ENCODE measurements around the gene MARVELD1.

The MARVELD1 gene

DNA sequence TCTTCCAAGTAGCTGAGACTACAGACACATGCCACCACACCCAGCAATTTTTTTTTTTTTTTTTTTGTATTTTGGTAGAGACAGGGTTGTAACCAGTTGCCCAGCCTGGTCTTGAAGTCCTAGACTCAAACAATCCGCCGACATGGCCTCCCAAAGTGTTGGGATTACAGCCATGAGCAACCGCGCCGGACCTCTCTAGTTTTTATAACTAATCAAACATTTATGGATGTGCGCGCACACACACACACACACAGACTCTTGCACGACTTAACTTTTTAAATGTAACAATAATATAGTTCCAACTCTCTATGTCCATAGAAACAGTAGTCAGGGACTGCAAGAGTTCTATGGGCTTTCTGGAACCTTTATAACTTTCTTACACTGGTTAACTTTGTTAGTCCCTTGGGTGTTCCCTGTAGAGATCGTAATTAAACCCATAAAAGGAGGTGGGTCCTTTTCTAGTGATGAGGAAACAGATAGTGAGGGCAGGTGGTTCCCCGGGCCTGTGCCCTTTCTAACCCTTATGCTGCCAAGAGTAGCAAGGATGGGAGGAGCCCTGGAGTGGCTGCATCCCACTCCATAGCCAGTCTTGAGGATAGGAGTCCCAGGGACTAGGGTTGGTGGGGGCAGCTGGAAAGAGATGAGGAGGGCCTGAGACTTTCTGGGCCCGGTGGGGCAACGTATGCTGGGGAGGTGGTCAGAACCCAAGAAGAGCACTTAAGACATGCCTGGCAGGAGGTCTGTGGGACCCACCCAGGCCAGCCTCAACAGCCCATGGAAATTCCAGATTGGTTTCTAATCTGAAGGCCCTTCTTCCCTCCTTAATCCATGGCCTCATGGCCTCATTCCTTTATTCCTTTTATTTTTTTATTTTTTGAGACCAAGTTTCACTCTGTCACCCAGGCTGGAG is 8.6 kb downstream of the MARVELD1 start:
- DNase-seq (ENCODE audit: low read depth) = no peak

GRCh38 chr10:97723001-97723400 is 9.5 kb downstream of the MARVELD1 start:
- no peak for DNase-seq (ENCODE audit: low read depth)

GRCh38 chr10:97724341-97724941 is 10.9 kb downstream of the MARVELD1 start:
- no peak for DNase-seq (ENCODE audit: low read depth)

DNA sequence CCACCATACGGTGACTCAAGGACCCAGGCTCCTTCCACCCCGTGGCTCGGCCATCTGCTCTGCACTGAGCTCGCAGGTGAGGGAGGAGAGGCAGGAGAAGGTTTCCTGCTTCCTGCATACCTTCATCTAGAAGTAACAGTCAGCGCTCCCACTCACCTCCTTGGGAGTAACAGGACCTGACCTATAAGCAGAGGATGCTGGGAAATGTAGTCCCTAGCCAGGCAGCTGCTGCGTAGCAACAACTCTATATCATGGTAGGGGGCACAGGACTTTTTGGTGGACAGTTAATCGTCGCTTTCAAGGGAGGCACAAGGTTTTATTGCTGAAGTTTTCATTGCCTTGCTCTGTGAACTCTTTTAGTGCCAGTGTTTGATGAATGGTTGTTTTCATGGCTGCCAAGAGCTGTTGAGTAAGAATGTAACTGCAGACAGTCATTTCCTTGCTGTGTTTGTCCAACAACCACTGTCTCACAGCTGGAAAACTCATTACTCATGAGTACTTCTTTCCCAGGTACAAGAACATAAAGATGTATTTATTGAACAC is 13.2 kb downstream of the MARVELD1 start:
- DNase-seq (ENCODE audit: low read depth) = no peak

DNA sequence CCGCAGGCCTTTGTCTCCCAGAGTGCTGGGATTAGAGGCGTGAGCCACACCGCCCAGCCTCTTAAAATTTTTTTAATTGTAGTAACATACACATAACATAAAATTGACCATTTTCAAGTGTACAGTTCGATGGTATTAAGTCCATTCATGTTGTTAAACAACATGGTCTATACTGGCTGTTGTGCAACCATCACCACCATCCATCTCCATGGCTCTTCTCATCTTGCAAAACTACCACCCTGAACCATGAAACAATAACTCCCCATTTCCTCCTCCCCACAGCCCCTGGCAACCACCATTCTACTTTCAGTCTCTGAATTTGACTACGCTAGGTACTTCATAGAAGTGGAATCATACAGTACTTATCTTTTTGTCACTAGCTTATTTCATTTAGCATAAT is 15.5 kb downstream of the MARVELD1 start:
- DNase-seq (ENCODE audit: low read depth) = no peak

DNA sequence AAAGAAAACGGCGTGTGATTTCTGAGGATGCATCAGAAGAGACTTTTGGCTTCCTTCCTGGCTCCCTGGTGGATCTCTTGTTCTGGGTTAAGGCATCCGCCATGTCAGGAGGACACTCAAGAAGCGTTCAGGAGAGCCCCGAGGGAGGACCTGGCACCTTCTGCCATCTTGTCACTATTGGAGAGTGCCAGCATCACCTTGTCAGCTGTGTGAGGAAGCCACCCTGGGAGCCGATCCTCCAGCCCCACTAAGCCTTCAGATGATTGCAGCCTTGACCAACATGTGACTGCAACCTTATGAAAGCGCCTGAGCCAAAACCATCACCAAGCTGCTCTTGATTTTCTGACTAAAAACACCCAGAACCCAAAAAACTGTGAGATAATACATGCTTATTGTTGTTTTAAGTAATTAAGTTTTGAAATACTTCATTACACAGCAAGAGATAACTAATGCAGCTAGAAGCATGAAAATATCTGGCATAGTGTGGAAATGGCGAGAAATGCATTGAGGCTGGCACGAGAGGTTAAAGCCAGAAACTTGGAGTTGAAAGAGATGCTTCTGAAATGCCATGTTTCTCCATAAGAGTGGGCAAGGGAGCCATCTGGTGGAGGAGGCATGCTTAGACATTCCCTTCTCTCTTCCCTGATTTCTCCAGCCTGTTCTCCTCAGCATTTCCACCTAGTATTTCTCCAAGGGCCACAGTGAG is 18.0 kb downstream of the MARVELD1 start:
- DNase-seq (ENCODE audit: low read depth) = no peak

DNA sequence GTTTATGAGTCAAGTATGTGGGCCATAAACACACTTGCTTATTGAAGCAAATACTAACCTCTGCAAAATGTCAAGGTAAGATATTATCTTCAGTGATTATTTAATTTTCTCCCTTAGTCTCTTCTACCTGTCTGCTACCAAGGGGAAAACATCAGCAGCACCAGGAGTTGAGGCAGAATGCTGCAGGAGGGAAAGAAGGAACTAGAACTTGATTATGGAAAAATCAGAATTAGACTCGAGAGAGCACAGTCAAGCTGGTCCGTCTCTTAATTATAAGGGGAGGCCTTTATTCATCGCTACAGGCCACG is 18.5 kb downstream of the MARVELD1 start:
- DNase-seq (ENCODE audit: low read depth) = no peak

- no peak for DNase-seq (ENCODE audit: low read depth)
Observed at GRCh38 chr10:97733256-97733655, 19.7 kb downstream of the MARVELD1 start.

DNA sequence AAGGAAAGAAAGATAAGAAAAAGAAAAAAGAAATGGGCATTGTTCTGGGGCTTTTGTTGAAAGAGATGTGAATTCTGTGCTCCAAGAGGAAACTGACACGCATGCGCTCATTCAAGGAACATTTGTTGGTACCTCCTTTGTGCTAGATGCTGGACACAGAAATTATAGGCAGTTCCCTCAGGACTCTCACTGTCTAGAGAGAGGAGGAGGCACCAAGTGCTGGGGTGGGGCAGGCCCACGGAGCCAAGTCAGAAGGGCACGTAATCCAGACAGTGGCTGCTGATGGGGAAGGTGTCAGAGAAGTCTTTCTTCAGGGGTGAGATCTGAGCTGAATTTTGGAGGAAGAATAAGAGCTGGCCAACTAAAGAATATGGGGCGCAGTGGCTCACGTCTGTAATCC is 20.5 kb downstream of the MARVELD1 start:
- no peak for DNase-seq (ENCODE audit: low read depth)

GRCh38 chr10:97736403-97736901 is 22.9 kb downstream of the MARVELD1 start:
- no peak for DNase-seq (ENCODE audit: low read depth)

GRCh38 chr10:97736902-97737769 is 23.6 kb downstream of the MARVELD1 start, which contains the start of gene ZFYVE27:
Gene ZFYVE27 (plus strand): TSS chr10:97737128. CDS start chr10:97738478, 1,350 bp downstream.
- peak; percentile 93 for DNase-seq (ENCODE audit: low read depth)

GRCh38 chr10:97737770-97738265 is 24.3 kb downstream of the MARVELD1 start:
- DNase-seq (ENCODE audit: low read depth) = no peak

- no peak for DNase-seq (ENCODE audit: low read depth)
Observed at GRCh38 chr10:97738616-97739015, 25.1 kb downstream of the MARVELD1 start.

DNA sequence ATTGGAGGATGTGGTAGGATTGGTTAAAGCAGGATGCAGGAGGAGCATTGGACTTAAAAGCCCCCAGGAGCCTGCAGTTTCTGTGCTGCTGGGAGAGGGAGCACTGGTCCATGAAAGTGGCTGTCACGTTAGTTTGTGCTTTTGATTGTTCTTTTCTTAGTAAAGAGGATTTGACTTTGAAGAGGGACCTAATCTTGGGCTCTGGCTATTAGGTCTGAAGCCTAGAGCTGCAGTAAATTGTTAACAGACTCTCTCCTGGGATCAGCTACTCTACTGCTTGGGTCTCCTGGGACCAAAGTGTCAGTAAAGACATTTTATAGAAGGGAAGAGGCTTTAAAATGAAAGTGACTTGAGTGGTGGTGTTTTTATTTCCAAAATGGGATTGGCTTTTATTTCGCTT is 27.1 kb downstream of the MARVELD1 start:
- no peak for DNase-seq (ENCODE audit: low read depth)

DNA sequence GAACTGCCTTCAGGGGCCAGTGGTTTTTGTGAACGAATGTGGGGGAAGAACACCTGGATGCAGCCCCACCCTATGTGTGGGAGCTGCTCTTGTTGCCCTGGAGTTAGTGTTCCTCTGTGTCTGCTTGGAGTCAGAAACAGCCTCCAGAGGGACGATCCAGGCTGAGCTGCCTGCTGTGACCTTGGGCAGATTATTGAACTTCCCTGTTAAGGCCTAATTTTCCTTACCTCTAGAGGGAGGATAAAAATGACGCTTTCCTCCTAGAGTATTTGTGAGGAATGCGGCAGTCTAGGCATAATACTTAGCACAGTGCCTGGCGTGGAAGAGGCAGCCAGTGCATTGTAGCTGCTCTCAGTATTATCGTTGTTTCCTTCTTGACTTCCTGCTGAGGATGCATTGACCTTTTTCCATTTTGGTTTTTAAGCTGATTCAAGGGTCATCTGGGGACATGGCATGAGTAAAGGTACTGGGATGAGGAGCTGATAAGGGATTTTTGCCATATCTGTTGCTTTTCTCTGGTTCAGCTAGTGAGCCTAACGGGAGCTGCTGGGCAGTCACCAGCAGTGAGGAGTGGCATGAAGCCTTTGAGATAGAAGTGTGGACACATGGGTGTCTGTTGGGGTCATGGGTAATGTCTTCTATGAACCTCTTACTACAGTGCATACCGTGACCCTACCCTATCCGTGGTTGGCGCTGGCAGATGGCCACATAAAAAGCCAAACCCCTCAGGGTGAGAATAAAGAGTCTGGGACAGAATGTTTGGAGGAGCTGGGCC is 29.8 kb downstream of the MARVELD1 start:
- no peak for DNase-seq (ENCODE audit: low read depth)

GRCh38 chr10:97744405-97745035 is 31.0 kb downstream of the MARVELD1 start:
- DNase-seq (ENCODE audit: low read depth) = no peak

GRCh38 chr10:97747573-97747972 is 34.0 kb downstream of the MARVELD1 start:
- no peak for DNase-seq (ENCODE audit: low read depth)

- DNase-seq (ENCODE audit: low read depth) = no peak
Observed at GRCh38 chr10:97748116-97748515, 34.6 kb downstream of the MARVELD1 start.

GRCh38 chr10:97752956-97753355 is 39.4 kb downstream of the MARVELD1 start:
- DNase-seq (ENCODE audit: low read depth) = no peak

GRCh38 chr10:97754726-97755125 is 41.2 kb downstream of the MARVELD1 start:
- no peak for DNase-seq (ENCODE audit: low read depth)
